CD14-positive monocyte (primary cell): ENCODE data around the gene AIF1. TPM values are rescaled to one million over a fixed set of nuclear protein-coding genes. Genes with fewer than 3 reads are reported as not detected.

Experiments used
- DNase-seq, 3 donors: peaks; one replicate each; pipeline ENCODE4 v3.0.0-alpha.2; 2011 to 2022
- H2AFZ ChIP-seq: 2 replicates; pipeline ENCODE4 v1.6.0; 2012; ENCODE audit warnings: mild to moderate bottlenecking, low read depth, low read length, inconsistent platforms; ENCODE audit not compliant: insufficient read depth, poor library complexity, severe bottlenecking
- H3K27ac ChIP-seq, 2 donors: 1 replicate in 1 of 2; 2 replicates in 1 of 2; pipeline ENCODE4 v1.5.1; 2012 to 2013; ENCODE audit warnings: low read length in 2 of 2, control low read depth in 1 of 2, inconsistent platforms in 1 of 2, low read depth in 1 of 2, mild to moderate bottlenecking in 1 of 2
- H3K27me3 ChIP-seq, 2 donors: one replicate each; pipeline versions ENCODE4 v1.6.0 to v1.6.1; 2011 to 2013; ENCODE audit warnings: low read length in 2 of 2; ENCODE audit not compliant: control insufficient read depth in 2 of 2, insufficient read depth in 2 of 2
- H3K36me3 ChIP-seq, 2 donors: replicated peaks in 1 of 2; 1 replicate in 1 of 2; 2 replicates in 1 of 2; pipeline versions ENCODE4 v1.5.1 to v1.6.1; 2012 to 2013; ENCODE audit warnings: low read length in 2 of 2, control low read depth in 1 of 2, inconsistent platforms in 1 of 2, mild to moderate bottlenecking in 1 of 2; ENCODE audit not compliant: insufficient read depth in 2 of 2, control insufficient read depth in 1 of 2
- H3K4me1 ChIP-seq, 2 donors: 1 replicate in 1 of 2; 2 replicates in 1 of 2; pipeline versions ENCODE4 v1.5.1 to v1.6.1; 2012 to 2013; ENCODE audit warnings: low read length in 2 of 2, control low read depth in 1 of 2, inconsistent platforms in 1 of 2, mild to moderate bottlenecking in 1 of 2, moderate library complexity in 1 of 2; ENCODE audit not compliant: insufficient read depth in 2 of 2, control insufficient read depth in 1 of 2
- H3K4me2 ChIP-seq: replicated peaks from 2 replicates; pipeline ENCODE3; 2012; ENCODE audit warnings: low read length, moderate library complexity, mild to moderate bottlenecking; ENCODE audit not compliant: poor library complexity, severe bottlenecking; ENCODE audit errors: extremely low read depth
- H3K4me3 ChIP-seq, 3 experiments: fragments of 200-600 bp in 1 of 3; sonication (generic) in 1 of 3; replicated peaks in 1 of 3; 1 replicate in 2 of 3; 2 replicates in 1 of 3; pipeline ENCODE4 v1.5.1; 2011 to 2013; ENCODE audit warnings: low read length in 3 of 3, mild to moderate bottlenecking in 3 of 3, control low read depth in 2 of 3, low read depth in 2 of 3, inconsistent platforms in 1 of 3, moderate library complexity in 1 of 3
- H3K79me2 ChIP-seq: 2 replicates; pipeline ENCODE4 v1.6.0; 2012; ENCODE audit warnings: mild to moderate bottlenecking, control low read depth, inconsistent platforms, low read length, moderate library complexity; ENCODE audit not compliant: insufficient read depth
- H3K9ac ChIP-seq: 2 replicates; pipeline ENCODE4 v1.6.0; 2017; ENCODE audit warnings: low read length, mild to moderate bottlenecking; ENCODE audit not compliant: insufficient read depth, poor library complexity, severe bottlenecking
- H3K9me3 ChIP-seq, 2 donors: replicated peaks in 1 of 2; 1 replicate in 1 of 2; 2 replicates in 1 of 2; pipeline versions ENCODE4 v1.5.1 to v1.6.1; 2012 to 2013; ENCODE audit warnings: low read length in 2 of 2, control low read depth in 1 of 2; ENCODE audit not compliant: control insufficient read depth in 1 of 2, insufficient read depth in 1 of 2
- H4K20me1 ChIP-seq: 2 replicates; pipeline ENCODE4 v1.6.0; 2012; ENCODE audit warnings: mild to moderate bottlenecking, low read length, control low read depth, moderate library complexity; ENCODE audit not compliant: insufficient read depth
- H3K27ac Mint-ChIP-seq, 7 donors: one replicate each; pipeline ENCODE4 v1.8.0; 2020; ENCODE audit warnings: mild to moderate bottlenecking in 7 of 7, mixed read lengths in 7 of 7, moderate library complexity in 6 of 7, inconsistent platforms in 2 of 7
- H3K27me3 Mint-ChIP-seq, 3 donors: one replicate each; pipeline ENCODE4 v1.8.0; 2021 to 2022; ENCODE audit warnings: low read depth in 3 of 3, mild to moderate bottlenecking in 3 of 3, mixed read lengths in 3 of 3, moderate library complexity in 3 of 3, inconsistent platforms in 1 of 3
- H3K36me3 Mint-ChIP-seq, 2 donors: one replicate each; pipeline ENCODE4 v1.8.0; 2020; ENCODE audit warnings: mixed read lengths in 2 of 2, inconsistent platforms in 1 of 2, mild to moderate bottlenecking in 1 of 2
- H3K4me1 Mint-ChIP-seq: one replicate; pipeline ENCODE4 v1.8.0; 2020; ENCODE audit warnings: mild to moderate bottlenecking, mixed read lengths
- H3K4me3 Mint-ChIP-seq, 2 donors: one replicate each; pipeline ENCODE4 v1.8.0; 2020; ENCODE audit warnings: mild to moderate bottlenecking in 2 of 2, mixed read lengths in 2 of 2, moderate library complexity in 1 of 2
- H3K9me3 Mint-ChIP-seq, 7 donors: one replicate each; pipeline ENCODE4 v1.8.0; 2020 to 2022; ENCODE audit warnings: mixed read lengths in 7 of 7, mild to moderate bottlenecking in 6 of 7, moderate library complexity in 6 of 7, inconsistent platforms in 2 of 7
- WGBS: methylation state at CpG from one replicate; pipeline ENCODE4 v1.1.5; 2013; ENCODE audit warnings: missing lambda C conversion rate; ENCODE audit not compliant: insufficient coverage; 5-methylcytosine and 5-hydroxymethylcytosine counted together
- intact Hi-C, 2 donors: fragments of 100-400 bp; cut with micrococcal nuclease; formaldehyde crosslinking; loops; one replicate each; pipeline versions ENCODE4 v1.15.0 to v1.15.1; 2023
- polyA plus RNA-seq, 3 donors: library from polyadenylated mRNA; depleted of rRNA in 1 of 3; unstranded in 2 of 3; stranded (reverse) in 1 of 3; fragments of 300-500 nt in 2 of 3; fragments of >200 nt in 1 of 3; fragmentation: Illumina TruSeq in 2 of 3; gene quantifications; 1 replicate in 2 of 3; 2 replicates in 1 of 3; pipeline ENCODE4 v1.2.3, GENCODE V29; 2012 to 2021
- TF ChIP-seq, protein P1 (sequence below): fragments of 200-600 bp; IDR thresholded peaks from one replicate; pipeline ENCODE4 v1.8.0; 2022; ENCODE audit warnings: antibody characterized with exemption, mild to moderate bottlenecking

AIF1 gene
- polyA plus RNA-seq, 3 donors: 952 to 2,310 (median 2,275) TPM

- Histone ChIP-seq H2AFZ (no peak overlapping the region), H3K9me3 (no peaks in the 10 kb centered on the region), H3K36me3 (peaks cover 97 to 100% of the 10 kb centered on the region in 2 donors), H3K27ac (no peak overlapping the region), H3K9ac (no peak overlapping the region), H3K27me3 (no peaks in the 10 kb centered on the region), H4K20me1 (peaks cover 76% of the 10 kb centered on the region), H3K79me2 (peaks cover 64% of the 10 kb centered on the region), H3K4me1 (no peaks in the 10 kb centered on the region), H3K4me3 (no peak overlapping the region), H3K4me2 (no peak overlapping the region)
- TF ChIP-seq, protein P1, sequence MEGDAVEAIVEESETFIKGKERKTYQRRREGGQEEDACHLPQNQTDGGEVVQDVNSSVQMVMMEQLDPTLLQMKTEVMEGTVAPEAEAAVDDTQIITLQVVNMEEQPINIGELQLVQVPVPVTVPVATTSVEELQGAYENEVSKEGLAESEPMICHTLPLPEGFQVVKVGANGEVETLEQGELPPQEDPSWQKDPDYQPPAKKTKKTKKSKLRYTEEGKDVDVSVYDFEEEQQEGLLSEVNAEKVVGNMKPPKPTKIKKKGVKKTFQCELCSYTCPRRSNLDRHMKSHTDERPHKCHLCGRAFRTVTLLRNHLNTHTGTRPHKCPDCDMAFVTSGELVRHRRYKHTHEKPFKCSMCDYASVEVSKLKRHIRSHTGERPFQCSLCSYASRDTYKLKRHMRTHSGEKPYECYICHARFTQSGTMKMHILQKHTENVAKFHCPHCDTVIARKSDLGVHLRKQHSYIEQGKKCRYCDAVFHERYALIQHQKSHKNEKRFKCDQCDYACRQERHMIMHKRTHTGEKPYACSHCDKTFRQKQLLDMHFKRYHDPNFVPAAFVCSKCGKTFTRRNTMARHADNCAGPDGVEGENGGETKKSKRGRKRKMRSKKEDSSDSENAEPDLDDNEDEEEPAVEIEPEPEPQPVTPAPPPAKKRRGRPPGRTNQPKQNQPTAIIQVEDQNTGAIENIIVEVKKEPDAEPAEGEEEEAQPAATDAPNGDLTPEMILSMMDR: no peak
- peaks cover 0 to 3% (median 0%) of the 10 kb centered on the region in 3 donors for H3K27me3 Mint-ChIP-seq
- 96% methylated on average over 5 of the region's 7 CpGs for WGBS
- H3K27ac Mint-ChIP-seq: peak overlapping the region in 1 of 7 donors; percentile 46
- peaks cover 96 to 100% of the 10 kb centered on the region in 2 donors for H3K36me3 Mint-ChIP-seq
- intact Hi-C loops: no loop called here
- H3K4me1 Mint-ChIP-seq: no peaks in the 10 kb centered on the region
- no peak overlapping the region for H3K4me3 Mint-ChIP-seq
- no peaks in the 10 kb centered on the region for H3K9me3 Mint-ChIP-seq
- no peak for DNase-seq
These were observed 14.0 kb downstream of the AIF1 start for GRCh38 chr6:31629014-31629413.

DNA sequence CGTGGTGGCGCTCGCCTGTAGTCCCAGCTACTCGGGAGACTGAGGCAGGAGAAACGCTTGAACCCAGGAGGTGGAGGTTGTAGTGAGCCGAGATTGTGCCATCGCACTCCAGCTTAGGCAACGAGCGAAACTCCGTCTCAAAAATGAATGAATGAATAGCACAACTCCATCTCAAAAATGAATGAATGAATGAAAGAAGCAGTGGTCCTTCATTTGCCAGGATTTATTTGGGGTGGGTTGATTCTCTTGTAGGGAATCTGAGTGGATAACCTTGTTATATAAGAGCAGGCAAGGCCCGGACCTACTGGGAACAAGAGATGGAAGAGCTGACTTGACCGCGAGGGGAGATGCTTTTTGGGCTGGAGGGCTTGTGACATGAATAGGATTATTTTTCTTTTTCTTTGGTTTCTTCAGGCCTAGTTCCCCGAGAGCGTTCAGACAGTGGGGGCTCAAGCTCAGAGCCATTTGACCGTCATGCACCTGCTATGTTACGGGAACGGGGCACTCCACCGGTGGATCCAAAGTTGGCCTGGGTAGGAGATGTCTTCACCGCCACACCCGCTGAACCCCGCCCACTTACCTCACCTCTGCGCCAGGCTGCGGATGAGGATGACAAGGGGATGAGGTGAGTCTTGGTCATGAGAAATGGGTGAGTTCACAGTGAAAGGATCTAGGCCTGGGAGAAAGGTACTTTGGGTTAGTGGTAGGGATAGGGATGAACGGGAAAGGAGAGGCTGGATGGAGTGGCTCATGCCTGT, 15.3 kb downstream of the AIF1 start:
- H3K27ac Mint-ChIP-seq: peak overlapping the region in 3 of 7 donors; percentile 43 to 70 (median 48)
- intact Hi-C loops: no loop called here
- H3K36me3 Mint-ChIP-seq: peaks cover 94 to 99% of the 10 kb centered on the region in 2 donors

More for the DNA sequence above, 15.3 kb downstream of the AIF1 start:
- peaks cover 83% of the 10 kb centered on the region for H4K20me1 ChIP-seq
- no peaks in the 10 kb centered on the region for H3K9me3 Mint-ChIP-seq
- no peaks in the 10 kb centered on the region for H3K4me1 ChIP-seq
- H3K9me3 ChIP-seq: no peaks in the 10 kb centered on the region
- DNase-seq: no peak
- peak overlapping the region in 1 of 2 donors; percentile 31 for H3K4me3 Mint-ChIP-seq
- TF ChIP-seq, protein P1: no peak
- no peak overlapping the region for H3K27ac ChIP-seq
- no peak overlapping the region for H2AFZ ChIP-seq
- H3K4me3 ChIP-seq: no peak overlapping the region
- H3K27me3 Mint-ChIP-seq: peaks cover 0 to 3% (median 0%) of the 10 kb centered on the region in 3 donors
- H3K4me1 Mint-ChIP-seq: no peaks in the 10 kb centered on the region
- peaks cover 97 to 100% of the 10 kb centered on the region in 2 donors for H3K36me3 ChIP-seq
- no peaks in the 10 kb centered on the region for H3K27me3 ChIP-seq
- H3K9ac ChIP-seq: no peak overlapping the region
- H3K79me2 ChIP-seq: peaks cover 51% of the 10 kb centered on the region
- H3K4me2 ChIP-seq: no peak overlapping the region
- WGBS: 92% methylated on average over 9 of the region's 25 CpGs
